Smooth muscle cell (in vitro differentiated cells): ENCODE measurements around the gene DYNLT2. TPM values are rescaled to one million over a fixed set of nuclear protein-coding genes. Genes with fewer than 3 reads are reported as not detected.

Experiments
- DNase-seq: peaks from one replicate; lab custom pipeline; 2025; ENCODE audit not compliant: unreplicated experiment; lab: John Stamatoyannopoulos, UW
- H2AFZ ChIP-seq: fragments of 200-600 bp; sonication (generic); 2 replicates; pipeline ENCODE4 v1.6.0; 2016; ENCODE audit warnings: antibody characterized with exemption, low read depth, mild to moderate bottlenecking
- H3F3A ChIP-seq: fragments of 200-600 bp; sonication (generic); 2 replicates; pipeline ENCODE4 v1.6.0; 2017; ENCODE audit warnings: antibody characterized with exemption, low read depth
- H3K27ac ChIP-seq: fragments of 200-600 bp; sonication (generic); 2 replicates; pipeline ENCODE4 v1.5.1; 2016; ENCODE audit warnings: low read depth, mild to moderate bottlenecking
- H3K27me3 ChIP-seq: fragments of 200-600 bp; sonication (generic); 2 replicates; pipeline ENCODE4 v1.6.1; 2016; ENCODE audit warnings: low read depth, mild to moderate bottlenecking
- H3K36me3 ChIP-seq: fragments of 200-600 bp; sonication (generic); 2 replicates; pipeline ENCODE4 v1.5.1; 2016; ENCODE audit warnings: low read depth
- H3K4me1 ChIP-seq: fragments of 200-600 bp; sonication (generic); 2 replicates; pipeline ENCODE4 v1.5.1; 2016; ENCODE audit warnings: low read depth
- H3K4me2 ChIP-seq: fragments of 200-600 bp; sonication (generic); 2 replicates; pipeline ENCODE4 v1.6.0; 2016; ENCODE audit warnings: mild to moderate bottlenecking
- H3K4me3 ChIP-seq: fragments of 200-600 bp; sonication (generic); 2 replicates; pipeline ENCODE4 v1.5.1; 2016; ENCODE audit warnings: mild to moderate bottlenecking
- H3K79me2 ChIP-seq: fragments of 200-600 bp; sonication (generic); 2 replicates; pipeline ENCODE4 v1.6.0; 2016; ENCODE audit warnings: low read depth, mild to moderate bottlenecking
- H3K9ac ChIP-seq: fragments of 200-600 bp; sonication (generic); 2 replicates; pipeline ENCODE4 v1.6.0; 2016; ENCODE audit warnings: low read depth
- H3K9me3 ChIP-seq: fragments of 200-600 bp; sonication (generic); replicated peaks from 2 replicates; pipeline ENCODE4 v1.5.1; 2016; ENCODE audit warnings: low read depth
- H4K20me1 ChIP-seq: fragments of 200-600 bp; sonication (generic); 2 replicates; pipeline ENCODE4 v1.6.0; 2016; ENCODE audit warnings: low read depth
- WGBS: methylation state at CpG from one replicate; pipeline ENCODE4 v1.1.7; 2016; ENCODE audit warnings: low lambda C conversion rate; 5-methylcytosine and 5-hydroxymethylcytosine counted together
- polyA plus RNA-seq: library from polyadenylated mRNA; unstranded; fragments of >200 nt; fragmentation: Nextera tagmentation; extraction: Ambion mirVana; gene quantifications from 2 replicates; pipeline ENCODE4 v1.2.1, GENCODE V29; 2016
- total RNA-seq: library from RNA; depleted of rRNA; stranded (reverse); fragments of >200 nt; gene quantifications from 2 replicates; pipeline ENCODE4 v1.2.3, GENCODE V29; 2014
- TF ChIP-seq, protein P1 (sequence below): fragments of 200-600 bp; sonication (generic); IDR thresholded peaks from 2 replicates; pipeline ENCODE4 v1.5.1; 2017; ENCODE audit warnings: borderline replicate concordance, mild to moderate bottlenecking, antibody characterized with exemption; ENCODE audit not compliant: insufficient read depth, poor library complexity, severe bottlenecking

Gene DYNLT2
- total and polyA plus RNA-seq, 2 experiments from 2014 or later: 0.89 to 2.1 TPM

GRCh38 chr6:169782966-169783365 lies 31.6 kb upstream of the DYNLT2 start:
- no peak for DNase-seq
- 94% methylated on average over 8 of the region's 8 CpGs for WGBS

GRCh38 chr6:169780571-169781091 lies 29.3 kb upstream of the DYNLT2 start:
- TF ChIP-seq, protein P1, sequence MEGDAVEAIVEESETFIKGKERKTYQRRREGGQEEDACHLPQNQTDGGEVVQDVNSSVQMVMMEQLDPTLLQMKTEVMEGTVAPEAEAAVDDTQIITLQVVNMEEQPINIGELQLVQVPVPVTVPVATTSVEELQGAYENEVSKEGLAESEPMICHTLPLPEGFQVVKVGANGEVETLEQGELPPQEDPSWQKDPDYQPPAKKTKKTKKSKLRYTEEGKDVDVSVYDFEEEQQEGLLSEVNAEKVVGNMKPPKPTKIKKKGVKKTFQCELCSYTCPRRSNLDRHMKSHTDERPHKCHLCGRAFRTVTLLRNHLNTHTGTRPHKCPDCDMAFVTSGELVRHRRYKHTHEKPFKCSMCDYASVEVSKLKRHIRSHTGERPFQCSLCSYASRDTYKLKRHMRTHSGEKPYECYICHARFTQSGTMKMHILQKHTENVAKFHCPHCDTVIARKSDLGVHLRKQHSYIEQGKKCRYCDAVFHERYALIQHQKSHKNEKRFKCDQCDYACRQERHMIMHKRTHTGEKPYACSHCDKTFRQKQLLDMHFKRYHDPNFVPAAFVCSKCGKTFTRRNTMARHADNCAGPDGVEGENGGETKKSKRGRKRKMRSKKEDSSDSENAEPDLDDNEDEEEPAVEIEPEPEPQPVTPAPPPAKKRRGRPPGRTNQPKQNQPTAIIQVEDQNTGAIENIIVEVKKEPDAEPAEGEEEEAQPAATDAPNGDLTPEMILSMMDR: no peak
- Histone ChIP-seq H4K20me1 (no peaks in the 10 kb centered on the region), H3K4me2 (no peak overlapping the region), H3K9me3 (no peaks in the 10 kb centered on the region), H3K36me3 (no peaks in the 10 kb centered on the region), H3K79me2 (no peaks in the 10 kb centered on the region), H3K27ac (no peak overlapping the region), H3F3A (no peaks in the 10 kb centered on the region), H3K4me3 (no peak overlapping the region), H3K4me1 (no peaks in the 10 kb centered on the region), H3K9ac (no peak overlapping the region), H3K27me3 (no peaks in the 10 kb centered on the region), H2AFZ (no peak overlapping the region)
- WGBS: 96% methylated on average over 11 of the region's 11 CpGs
- DNase-seq: no peak

More at GRCh38 chr6:169782966-169783365, 31.6 kb upstream of the DYNLT2 start:
- H3K4me1 ChIP-seq: no peaks in the 10 kb centered on the region
- no peaks in the 10 kb centered on the region for H3K27me3 ChIP-seq
- H3K9me3 ChIP-seq: no peaks in the 10 kb centered on the region
- H3K79me2 ChIP-seq: no peaks in the 10 kb centered on the region
- H2AFZ ChIP-seq: no peak overlapping the region
- no peaks in the 10 kb centered on the region for H4K20me1 ChIP-seq
- no peak overlapping the region for H3K4me2 ChIP-seq
- H3F3A ChIP-seq: no peaks in the 10 kb centered on the region
- TF ChIP-seq, protein P1: no peak
- no peak overlapping the region for H3K27ac ChIP-seq
- H3K9ac ChIP-seq: no peak overlapping the region
- H3K4me3 ChIP-seq: no peak overlapping the region
- no peaks in the 10 kb centered on the region for H3K36me3 ChIP-seq

- no peak overlapping the region for H3K4me2 ChIP-seq
- WGBS: 95% methylated on average over 5 of the region's 5 CpGs
- no peak overlapping the region for H3K4me3 ChIP-seq
- no peak for DNase-seq
- no peaks in the 10 kb centered on the region for H3K79me2 ChIP-seq
- no peak overlapping the region for H3K27ac ChIP-seq
- H4K20me1 ChIP-seq: no peaks in the 10 kb centered on the region
- TF ChIP-seq, protein P1: no peak
- no peaks in the 10 kb centered on the region for H3K9me3 ChIP-seq
- no peaks in the 10 kb centered on the region for H3F3A ChIP-seq
- H3K4me1 ChIP-seq: no peaks in the 10 kb centered on the region
- no peak overlapping the region for H3K9ac ChIP-seq
- no peaks in the 10 kb centered on the region for H3K27me3 ChIP-seq
- no peaks in the 10 kb centered on the region for H3K36me3 ChIP-seq
- H2AFZ ChIP-seq: no peak overlapping the region
Measured at GRCh38 chr6:169779896-169780295, 28.5 kb upstream of the DYNLT2 start.

GRCh38 chr6:169779092-169779815 lies 27.9 kb upstream of the DYNLT2 start:
- no peak overlapping the region for H3K9ac ChIP-seq
- H3K27me3 ChIP-seq: no peaks in the 10 kb centered on the region
- no peaks in the 10 kb centered on the region for H4K20me1 ChIP-seq
- no peaks in the 10 kb centered on the region for H3K9me3 ChIP-seq
- no peak for DNase-seq
- H3F3A ChIP-seq: no peaks in the 10 kb centered on the region
- TF ChIP-seq, protein P1: no peak
- 97% methylated on average over 8 of the region's 8 CpGs for WGBS
- no peaks in the 10 kb centered on the region for H3K4me1 ChIP-seq
- H3K79me2 ChIP-seq: no peaks in the 10 kb centered on the region
- no peak overlapping the region for H3K4me3 ChIP-seq
- H3K4me2 ChIP-seq: no peak overlapping the region
- no peaks in the 10 kb centered on the region for H3K36me3 ChIP-seq
- H3K27ac ChIP-seq: no peak overlapping the region
- no peak overlapping the region for H2AFZ ChIP-seq
